HG02840 (cell line): ENCODE data around the gene PLXNB1.

Experiments
- ATAC-seq: cut with Tn5 transposase; IDR thresholded peaks from one replicate; pipeline ENCODE4 v1.9.1; 2021; ENCODE audit warnings: mild to moderate bottlenecking, moderate library complexity, moderate number of reproducible peaks; ENCODE audit not compliant: unreplicated experiment, low FRiP score

Gene PLXNB1

GRCh38 chr3:48394391-48394790, 35.5 kb downstream of the PLXNB1 start:
- ATAC-seq = no peak

DNA sequence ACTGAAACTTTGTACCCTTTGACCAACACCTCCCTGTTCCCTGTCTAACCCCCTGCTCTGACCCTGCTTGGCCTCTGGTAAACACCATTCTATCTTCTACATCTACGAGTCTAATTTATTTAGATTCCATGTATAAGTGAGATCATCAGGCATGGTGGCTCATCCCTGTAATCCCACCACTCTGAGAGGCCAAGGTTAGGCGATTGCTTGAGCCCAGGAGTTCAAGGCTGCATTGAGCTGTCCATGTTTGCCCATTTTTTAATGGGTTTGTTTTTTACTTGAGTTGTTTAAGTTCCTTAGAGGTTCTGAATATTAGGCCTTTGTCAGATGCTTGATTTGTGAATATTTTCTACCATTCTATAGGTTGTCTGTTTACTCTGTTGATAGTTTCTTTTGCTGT, 40.9 kb downstream of the PLXNB1 start:
- ATAC-seq = no peak

DNA sequence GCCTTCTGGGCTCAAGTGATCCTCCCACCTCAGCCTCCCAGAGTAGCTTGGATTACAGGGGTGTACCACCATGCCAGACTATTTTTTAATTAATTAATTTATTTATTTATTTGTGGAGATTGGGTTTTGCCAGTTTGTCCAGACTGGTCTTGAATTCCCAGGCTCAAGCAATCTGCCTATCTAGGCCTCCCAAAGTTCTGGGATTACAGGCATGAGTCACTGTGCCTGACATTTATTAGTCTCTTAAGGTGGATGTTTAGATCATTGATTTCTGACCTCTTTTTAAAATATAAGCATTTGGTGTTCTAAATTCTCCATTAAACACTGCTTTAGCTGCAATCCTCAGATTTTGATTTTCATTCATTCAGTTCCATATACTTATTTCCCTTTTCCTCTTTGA, 42.3 kb downstream of the PLXNB1 start:
- no peak for ATAC-seq

- ATAC-seq = no peak
Measured at GRCh38 chr3:48372862-48373435, 56.9 kb downstream of the PLXNB1 start.

DNA sequence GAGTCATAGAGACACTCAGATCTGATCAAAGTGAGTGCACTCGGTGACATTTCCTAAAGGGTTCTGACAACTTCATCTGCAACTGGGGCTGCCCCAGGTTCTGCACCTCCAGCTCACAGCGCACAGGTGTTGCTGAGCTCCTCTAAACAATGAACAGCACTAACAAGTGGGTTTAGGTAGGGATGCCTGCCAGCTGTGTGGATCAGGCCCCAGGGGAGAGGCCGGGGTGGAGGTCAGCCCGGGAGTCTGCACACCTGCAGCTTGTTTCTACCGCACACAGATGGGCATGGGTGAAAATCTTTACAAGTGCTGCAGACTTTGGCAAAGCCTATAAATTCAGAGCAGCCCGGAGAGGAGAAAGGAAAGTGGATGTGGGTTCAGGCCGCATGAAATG, 57.5 kb downstream of the PLXNB1 start:
- ATAC-seq = no peak

DNA sequence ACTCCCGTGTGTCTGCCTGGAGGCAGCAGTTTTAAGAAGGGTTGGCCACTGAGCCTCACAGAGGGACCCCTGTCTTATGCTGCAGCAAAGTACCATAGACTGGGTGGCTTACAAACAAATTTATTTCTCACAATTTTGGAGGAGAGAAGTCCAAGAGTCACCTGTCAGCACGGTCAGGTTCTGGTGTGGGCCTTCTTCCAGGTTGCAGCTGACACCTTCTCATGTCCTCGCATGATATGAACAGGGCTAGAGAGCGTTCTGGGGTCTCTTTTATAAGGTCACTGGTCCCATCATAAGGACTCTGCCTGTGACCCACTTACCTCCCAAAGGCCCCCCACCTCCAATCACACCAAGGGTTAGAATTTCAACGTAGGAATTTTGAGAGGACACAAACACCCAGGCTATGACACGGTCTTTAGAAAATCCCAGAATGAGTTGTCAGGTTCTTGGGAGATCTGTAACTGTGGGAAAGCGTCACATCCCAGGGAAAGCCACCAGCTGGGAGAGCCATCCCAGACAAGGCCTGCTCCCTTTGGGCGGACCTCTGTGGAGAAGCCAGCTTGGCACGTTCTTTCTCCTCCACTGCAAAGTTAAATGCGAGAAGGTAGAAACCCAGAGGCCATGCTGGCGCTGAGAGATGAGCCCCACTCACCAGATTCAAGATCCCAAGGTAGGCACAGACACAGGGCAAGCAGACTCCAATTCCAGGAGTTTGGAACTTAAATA, 58.1 kb downstream of the PLXNB1 start, which contains the start of gene FBXW12:
Gene FBXW12, plus strand, starts transcription at position 569 of the 726 bp plus-strand sequence. CDS start 549 bp downstream, outside the sequence.
- ATAC-seq = no peak

DNA sequence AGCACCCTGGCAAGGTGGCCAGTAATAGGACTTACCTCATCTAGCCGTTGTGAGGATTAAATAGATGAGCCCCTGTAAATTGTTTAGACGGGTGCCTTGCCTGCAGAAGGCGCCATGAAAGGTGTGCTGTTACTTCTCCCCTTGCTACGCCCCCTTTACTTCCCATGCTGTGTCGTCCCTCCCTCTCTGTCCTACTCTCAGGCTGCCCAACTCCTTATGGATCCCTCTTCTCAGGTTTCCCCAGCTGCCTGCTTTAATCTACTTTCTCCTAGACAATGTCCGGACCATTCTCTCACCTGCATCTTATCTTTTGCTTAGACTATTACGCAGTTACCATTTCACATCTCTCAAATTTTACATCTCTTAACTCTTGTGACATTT, 59.6 kb downstream of the PLXNB1 start:
- no peak for ATAC-seq

GRCh38 chr3:48369693-48370332, 60.1 kb downstream of the PLXNB1 start:
- ATAC-seq = no peak

DNA sequence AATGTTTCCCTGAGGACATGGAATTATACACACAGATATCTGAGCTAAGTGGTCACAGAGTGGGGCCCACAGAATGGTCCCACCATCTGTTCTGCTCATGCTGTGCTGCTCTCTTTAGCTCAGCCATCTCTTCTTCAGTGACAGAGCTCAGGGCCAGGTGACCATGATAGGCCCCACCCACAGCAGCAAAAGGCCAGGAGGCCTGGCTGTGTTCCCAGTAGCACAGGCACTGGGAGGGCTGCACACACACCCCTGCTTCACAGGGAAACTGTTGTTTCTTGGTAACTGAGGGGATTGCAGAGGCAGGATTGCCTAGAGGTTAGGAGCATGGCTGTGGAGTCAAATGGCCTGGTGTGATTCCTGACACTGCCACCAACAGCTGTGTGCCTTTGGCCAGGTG, 62.7 kb downstream of the PLXNB1 start:
- ATAC-seq = no peak

DNA sequence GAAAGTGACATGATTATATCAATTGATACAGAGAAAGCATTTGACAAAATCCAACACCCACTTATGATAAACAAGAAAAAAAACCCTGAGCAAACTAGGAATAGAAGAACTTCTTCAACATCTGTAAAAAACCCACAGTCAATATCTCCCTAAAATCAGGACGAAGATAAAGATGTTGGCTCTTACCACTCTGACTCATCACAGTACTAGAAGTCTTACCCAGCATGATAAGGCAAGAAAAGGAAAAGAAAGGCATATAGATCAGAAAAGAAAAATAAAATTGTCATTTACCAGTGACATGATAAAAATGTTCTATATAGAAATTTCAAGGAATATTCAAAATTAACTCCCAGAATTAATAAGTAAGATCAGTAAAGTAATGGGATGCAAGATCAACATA, 65.0 kb downstream of the PLXNB1 start:
- ATAC-seq = no peak

- ATAC-seq = no peak
Measured at GRCh38 chr3:48361928-48362327, 68.0 kb downstream of the PLXNB1 start.

DNA sequence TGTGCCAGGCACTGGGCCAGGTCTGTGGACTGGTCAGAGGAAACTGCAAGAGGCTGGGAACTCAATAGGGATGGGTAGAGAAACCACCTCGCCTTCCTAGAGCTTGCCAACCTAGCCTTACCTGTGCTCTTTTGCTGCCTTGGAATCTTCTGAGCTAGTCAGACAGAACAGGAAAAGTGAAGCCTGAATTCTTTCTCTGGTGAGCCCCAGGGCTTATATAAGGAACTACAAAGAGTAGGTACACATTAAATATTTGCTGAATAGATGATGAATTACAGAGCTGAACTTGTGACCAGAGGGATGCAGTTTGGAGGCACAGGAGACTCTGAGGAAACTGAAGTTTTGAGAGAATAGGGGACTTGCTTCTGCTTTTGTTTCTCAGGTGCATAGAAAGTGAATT, 73.5 kb downstream of the PLXNB1 start:
- no peak for ATAC-seq

DNA sequence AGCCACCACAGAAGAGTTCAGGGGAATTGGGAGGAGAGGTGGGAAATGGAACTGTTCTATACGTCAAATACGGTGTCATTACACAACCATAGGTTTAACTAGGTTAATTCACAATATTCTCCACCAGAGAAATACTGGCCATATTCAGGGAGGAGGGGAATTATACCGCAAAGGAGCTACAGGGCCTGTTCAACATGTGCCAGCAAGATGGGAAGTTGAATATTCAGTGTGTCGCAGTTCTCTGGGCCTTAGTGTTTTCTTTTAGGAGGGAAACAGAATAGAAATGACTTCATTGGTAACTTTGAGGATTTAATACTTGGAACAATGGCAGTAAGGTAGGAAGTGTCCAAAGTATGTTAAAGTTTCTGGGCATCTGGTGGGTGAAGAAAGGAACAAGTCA, 75.9 kb downstream of the PLXNB1 start:
- no peak for ATAC-seq
